ENCODE results near the gene SMNDC1. TPM values are rescaled to one million over a fixed set of nuclear protein-coding genes. Genes with fewer than 3 reads are reported as not detected.

The SMNDC1 gene
- total RNA-seq (10 to 100 TPM; 11.7 to 31.9 (median 28.2) TPM), polyA plus RNA-seq (10 to 100 TPM; 14.2 to 36.1 TPM)
- long read RNA-seq, donor 1, full-length matches to known transcripts = 7 of 14 reads
- long read RNA-seq, donor 1, partial matches to known transcripts = 5 of 14 reads
- long read RNA-seq, donor 1, other reads (novel, unspliced or antisense) = 2 of 14 reads
- long read RNA-seq, donor 2, full-length matches to known transcripts = 10 of 10 reads
- long read RNA-seq, donor 2, partial matches to known transcripts = 0 of 10 reads
- long read RNA-seq, donor 2, other reads (novel, unspliced or antisense) = 0 of 10 reads
- long read RNA-seq, donor 3, full-length matches to known transcripts = 12 of 13 reads
- long read RNA-seq, donor 3, partial matches to known transcripts = 0 of 13 reads
- long read RNA-seq, donor 3, other reads (novel, unspliced or antisense) = 1 of 13 reads

GRCh38 chr10:110304780-110305421 lies at the start of gene SMNDC1:
Gene SMNDC1 (minus strand): TSS chr10:110304920. CDS start chr10:110303587, 1,333 bp downstream.
- H3K36me3 ChIP-seq = no peaks in the 10 kb centered on the region
- no peaks in the 10 kb centered on the region for H3K4me1 ChIP-seq (ENCODE audit: insufficient read depth)
- WGBS, 3 donors = 0 to 1% (median 1%) methylated on average over 41 to 42 of the region's 42 CpGs
- no peaks in the 10 kb centered on the region for H3K27me3 ChIP-seq
- TF ChIP-seq CTCF (IDR thresholded peaks at IDR 0.05) = no peak
- peak; percentile 56 for TF ChIP-seq POLR2A (IDR thresholded peaks at IDR 0.05)
- peak; percentile 11 for TF ChIP-seq EP300 (IDR thresholded peaks at IDR 0.05)
- H3K9me3 ChIP-seq = no peaks in the 10 kb centered on the region
- H3K4me3 ChIP-seq = peak within 1 kb of the TSS; percentile 96
- H3K27ac ChIP-seq = peak within 1 kb of the TSS; percentile 66 to 84
- DNase-seq = peak; percentile 97 to 99 (median 99)
- intact Hi-C loops (cut with DNase I) = loop anchor here in 1 of 4 donors (5.0 kb wide), 1 partner anchor 247 kb away; no protein-coding TSS in a partner anchor

- Histone ChIP-seq H3K4me3 (no peak overlapping the region), H3K27me3 (no peaks in the 10 kb centered on the region), H3K27ac (no peak overlapping the region), H3K4me1 (ENCODE audit: insufficient read depth) (peaks cover 3% of the 10 kb centered on the region), H3K36me3 (no peaks in the 10 kb centered on the region), H3K9me3 (no peaks in the 10 kb centered on the region)
- intact Hi-C loops (cut with DNase I) = no loop called here
- WGBS, 3 donors = 40 to 47% (median 43%) methylated on average over 10 to 11 of the region's 11 CpGs
- peak in 1 of 3 donors; percentile 12 for TF ChIP-seq CTCF (IDR thresholded peaks at IDR 0.05)
- no peak for TF ChIP-seq POLR2A (IDR thresholded peaks at IDR 0.05)
- no peak for TF ChIP-seq EP300 (IDR thresholded peaks at IDR 0.05)
- DNase-seq = peak; percentile 28 to 67 (median 60)
Observed at GRCh38 chr10:110354322-110354766, 49.6 kb upstream of the SMNDC1 start.

- Histone ChIP-seq H3K9me3 (no peaks in the 10 kb centered on the region), H3K36me3 (no peaks in the 10 kb centered on the region), H3K27me3 (no peaks in the 10 kb centered on the region), H3K27ac (no peak overlapping the region), H3K4me3 (no peak overlapping the region), H3K4me1 (ENCODE audit: insufficient read depth) (peaks cover 3% of the 10 kb centered on the region)
- TF ChIP-seq CTCF (IDR thresholded peaks at IDR 0.05) (no peak), POLR2A (IDR thresholded peaks at IDR 0.05) (no peak), EP300 (IDR thresholded peaks at IDR 0.05) (no peak)
- 19 to 25% (median 19%) methylated on average over 14 of the region's 14 CpGs for WGBS, 3 donors
- intact Hi-C loops (cut with DNase I) = no loop called here
- no peak for DNase-seq
Observed at GRCh38 chr10:110353244-110354119, 48.8 kb upstream of the SMNDC1 start.

- no peak for DNase-seq
- Histone ChIP-seq H3K4me1 (ENCODE audit: insufficient read depth) (peaks cover 3% of the 10 kb centered on the region), H3K27me3 (no peaks in the 10 kb centered on the region), H3K9me3 (no peaks in the 10 kb centered on the region), H3K36me3 (no peaks in the 10 kb centered on the region), H3K27ac (no peak overlapping the region), H3K4me3 (no peak overlapping the region)
- no peak for TF ChIP-seq CTCF (IDR thresholded peaks at IDR 0.05)
- no peak for TF ChIP-seq POLR2A (IDR thresholded peaks at IDR 0.05)
- no peak for TF ChIP-seq EP300 (IDR thresholded peaks at IDR 0.05)
- intact Hi-C loops (cut with DNase I) = no loop called here
- 22 to 28% (median 25%) methylated on average over 2 of the region's 2 CpGs for WGBS, 3 donors
Observed at GRCh38 chr10:110352930-110353243, 48.2 kb upstream of the SMNDC1 start.
